H1 (cell line): Measurements from ENCODE around the gene CNNM3. TPM values are rescaled to one million over a fixed set of nuclear protein-coding genes. Genes with fewer than 3 reads are reported as not detected.

ENCODE experiments used
- CTCF ChIA-PET: fragments of 300-600 bp; sonication (Branson Sonifier 250); formaldehyde crosslinking; loops from one replicate; lab custom pipeline; 2021; ENCODE audit not compliant: partially characterized antibody; lab: Charles Lee
- POLR2A ChIA-PET: fragments of 300-600 bp; sonication (Branson Sonifier 250); formaldehyde crosslinking; loops from one replicate; lab custom pipeline; 2021; ENCODE audit warnings: inconsistent platforms; ENCODE audit not compliant: partially characterized antibody; lab: Charles Lee
- DNase-seq, 2 experiments: peaks; one replicate each; pipeline versions ENCODE4 v3.0.0 to v3.0.0-alpha.2; 2010 to 2022; ENCODE audit warnings: low spot score in 2 of 2, low read depth in 1 of 2, mixed read lengths in 1 of 2
- FAIRE-seq: peaks from 2 replicates; lab custom pipeline; 2011; peaks lifted over from hg19 to GRCh38; lab: Jason Lieb, UNC
- H2AFZ ChIP-seq: 2 replicates; pipeline ENCODE4 v1.8.1; 2012; ENCODE audit warnings: low read length, inconsistent platforms
- H2AK5ac ChIP-seq: 2 replicates; pipeline ENCODE4 v1.6.1; 2013; ENCODE audit warnings: low read depth, low read length
- H2BK120ac ChIP-seq: replicated peaks from 2 replicates; pipeline ENCODE3; 2013; ENCODE audit warnings: low read depth, low read length, inconsistent platforms
- H2BK12ac ChIP-seq: 2 replicates; pipeline ENCODE4 v1.6.1; 2013; ENCODE audit warnings: low read depth, low read length
- H2BK15ac ChIP-seq: 2 replicates; pipeline ENCODE4 v1.6.1; 2013; ENCODE audit warnings: low read length
- H2BK20ac ChIP-seq: 2 replicates; pipeline ENCODE4 v1.6.1; 2013; ENCODE audit warnings: low read length
- H2BK5ac ChIP-seq: 2 replicates; pipeline ENCODE4 v1.6.1; 2013; ENCODE audit warnings: low read depth, low read length
- H3K14ac ChIP-seq: 2 replicates; pipeline ENCODE4 v1.6.1; 2013; ENCODE audit warnings: inconsistent platforms; ENCODE audit not compliant: insufficient read length
- H3K18ac ChIP-seq: 2 replicates; pipeline ENCODE4 v1.6.1; 2013; ENCODE audit warnings: low read length; ENCODE audit errors: extremely low read depth
- H3K23ac ChIP-seq: 2 replicates; pipeline ENCODE4 v1.6.1; 2013; ENCODE audit warnings: inconsistent platforms; ENCODE audit not compliant: insufficient read length
- H3K23me2 ChIP-seq: 2 replicates; pipeline ENCODE4 v1.6.1; 2013; ENCODE audit warnings: low read depth, low read length
- H3K27ac ChIP-seq: 2 replicates; pipeline ENCODE4 v1.6.1; 2011; ENCODE audit warnings: low read depth, low read length, inconsistent platforms
- H3K27me3 ChIP-seq, 4 experiments: replicated peaks in 1 of 4; 1 replicate in 1 of 4; 2 replicates in 3 of 4; pipeline versions ENCODE4 v1.6.1 to v1.8.1; 2011 to 2013; ENCODE audit warnings: low read length in 3 of 4, mild to moderate bottlenecking in 3 of 4, inconsistent platforms in 2 of 4, mixed read lengths in 2 of 4, moderate library complexity in 1 of 4; ENCODE audit not compliant: control insufficient read depth in 3 of 4, insufficient read depth in 3 of 4; ENCODE audit errors: extremely low read depth in 1 of 4
- H3K36me3 ChIP-seq, 4 experiments: 2 replicates each; pipeline versions ENCODE4 v1.6.1 to v1.8.1; 2011 to 2013; ENCODE audit warnings: mild to moderate bottlenecking in 4 of 4, low read length in 3 of 4, moderate library complexity in 2 of 4, control low read depth in 1 of 4, inconsistent platforms in 1 of 4; ENCODE audit not compliant: insufficient read depth in 4 of 4, control insufficient read depth in 2 of 4
- H3K4ac ChIP-seq: replicated peaks from 2 replicates; pipeline ENCODE3; 2013; ENCODE audit warnings: low read length, low read depth, mixed read lengths, inconsistent platforms; ENCODE audit not compliant: insufficient read length
- H3K4me1 ChIP-seq, 4 experiments: replicated peaks in 1 of 4; 1 replicate in 1 of 4; 2 replicates in 3 of 4; pipeline versions ENCODE4 v1.6.1 to v1.8.1; 2011 to 2013; ENCODE audit warnings: low read length in 3 of 4, inconsistent platforms in 2 of 4, mixed read lengths in 1 of 4; ENCODE audit not compliant: insufficient read depth in 4 of 4, control insufficient read depth in 3 of 4
- H3K4me2 ChIP-seq, 2 experiments: 2 replicates each; pipeline versions ENCODE4 v1.6.1 to v1.8.1; 2011 to 2013; ENCODE audit warnings: low read depth in 2 of 2, low read length in 2 of 2, control low read depth in 1 of 2, inconsistent platforms in 1 of 2, mild to moderate bottlenecking in 1 of 2; ENCODE audit not compliant: insufficient read depth in 1 of 2
- H3K4me3 ChIP-seq, 4 experiments: fragments of 200-600, 300-600 bp in 1 of 4; sonication (generic), shearing (Covaris generic), sonication (Bioruptor Twin) in 1 of 4; 2 replicates each; pipeline versions ENCODE4 v1.5.1 to v1.8.1; 2011 to 2016; ENCODE audit warnings: low read length in 4 of 4, low read depth in 3 of 4, control low read depth in 2 of 4, inconsistent platforms in 2 of 4, mild to moderate bottlenecking in 2 of 4, mixed read lengths in 1 of 4, moderate library complexity in 1 of 4; ENCODE audit not compliant: insufficient read depth in 2 of 4; ENCODE audit errors: extremely low read depth in 1 of 4
- H3K56ac ChIP-seq: replicated peaks from 2 replicates; pipeline ENCODE3; 2013; ENCODE audit warnings: low read depth, mild to moderate bottlenecking, mixed read lengths, low read length, inconsistent platforms; ENCODE audit not compliant: insufficient read length
- H3K79me1 ChIP-seq: 2 replicates; pipeline ENCODE4 v1.6.1; 2013; ENCODE audit warnings: low read depth, low read length, control low read depth
- H3K79me2 ChIP-seq, 2 experiments: 2 replicates each; pipeline versions ENCODE4 v1.6.1 to v1.8.1; 2012 to 2013; ENCODE audit warnings: low read length in 2 of 2, mild to moderate bottlenecking in 2 of 2, inconsistent platforms in 1 of 2; ENCODE audit not compliant: insufficient read depth in 2 of 2, control insufficient read depth in 1 of 2
- H3K9ac ChIP-seq, 4 experiments: replicated peaks in 1 of 4; 1 replicate in 1 of 4; 2 replicates in 3 of 4; pipeline versions ENCODE4 v1.6.1 to v1.8.1; 2011 to 2013; ENCODE audit warnings: low read depth in 3 of 4, low read length in 3 of 4, control low read depth in 2 of 4, mild to moderate bottlenecking in 2 of 4, moderate library complexity in 2 of 4, inconsistent platforms in 1 of 4; ENCODE audit errors: extremely low read depth in 1 of 4
- H3K9me3 ChIP-seq, 2 experiments: 2 replicates each; pipeline versions ENCODE4 v1.6.1 to v1.8.1; 2012 to 2013; ENCODE audit warnings: mild to moderate bottlenecking in 2 of 2, moderate library complexity in 2 of 2, control low read depth in 1 of 2, inconsistent platforms in 1 of 2, low read depth in 1 of 2, low read length in 1 of 2, mixed read lengths in 1 of 2; ENCODE audit not compliant: insufficient read depth in 2 of 2
- H4K20me1 ChIP-seq, 2 experiments: replicated peaks in 1 of 2; 2 replicates each; pipeline versions ENCODE3 to v1.8.1; 2011 to 2013; ENCODE audit warnings: inconsistent platforms in 2 of 2, low read length in 2 of 2, mild to moderate bottlenecking in 1 of 2; ENCODE audit not compliant: insufficient read depth in 2 of 2, control insufficient read depth in 1 of 2
- H4K5ac ChIP-seq: 2 replicates; pipeline ENCODE4 v1.6.1; 2013; ENCODE audit warnings: low read length, low read depth, mixed read lengths, inconsistent platforms; ENCODE audit not compliant: insufficient read length
- H4K8ac ChIP-seq: 2 replicates; pipeline ENCODE4 v1.8.0; 2013; ENCODE audit warnings: mild to moderate bottlenecking, moderate library complexity, low read length, inconsistent platforms; ENCODE audit not compliant: insufficient read depth; ENCODE audit errors: extremely low read depth
- H4K91ac ChIP-seq: replicated peaks from 2 replicates; pipeline ENCODE3; 2013; ENCODE audit warnings: low read length, mixed read lengths, inconsistent platforms; ENCODE audit not compliant: insufficient read length
- ATF2 ChIP-seq: IDR thresholded peaks from 2 replicates; pipeline ENCODE4 v1.6.1; 2012; ENCODE audit warnings: low read length, inconsistent platforms
- BRCA1 ChIP-seq: IDR thresholded peaks from 2 replicates; pipeline ENCODE4 v1.6.1; 2012; ENCODE audit warnings: low read depth, low read length, improper control_type of control experiment
- EGR1 ChIP-seq: IDR thresholded peaks from 2 replicates; pipeline ENCODE4 v1.6.1; 2011; ENCODE audit warnings: low read depth, low read length, borderline replicate concordance
- EZH2 ChIP-seq: fragments of 200-600 bp; sonication (generic); IDR thresholded peaks from 2 replicates; pipeline ENCODE4 v1.7.1; 2012; ENCODE audit warnings: low read depth, mild to moderate bottlenecking, moderate library complexity, low read length, inconsistent platforms; ENCODE audit not compliant: severe bottlenecking
- HDAC6 ChIP-seq: IDR thresholded peaks from one replicate; pipeline ENCODE4 v1.7.1; 2012; ENCODE audit warnings: low read depth, mild to moderate bottlenecking, inconsistent platforms, low read length, moderate library complexity
- JUND ChIP-seq: IDR thresholded peaks from 2 replicates; pipeline ENCODE4 v1.6.1; 2011; ENCODE audit warnings: mild to moderate bottlenecking, improper control_type of control experiment, low read length
- KDM1A ChIP-seq: fragments of 200-600, 300-600 bp; sonication (generic); IDR thresholded peaks from 2 replicates; pipeline ENCODE4 v1.7.1; 2016; ENCODE audit warnings: mild to moderate bottlenecking, low read length, borderline replicate concordance
- MAX ChIP-seq: IDR thresholded peaks from 2 replicates; pipeline ENCODE4 v1.6.1; 2012; ENCODE audit warnings: inconsistent platforms
- NRF1 ChIP-seq: IDR thresholded peaks from 2 replicates; pipeline ENCODE4 v1.6.1; 2011; ENCODE audit warnings: mild to moderate bottlenecking, low read depth, low read length, improper control_type of control experiment
- POU5F1 ChIP-seq: IDR thresholded peaks from 2 replicates; pipeline ENCODE4 v1.6.1; 2011; ENCODE audit warnings: low read depth, mild to moderate bottlenecking, low read length, moderate library complexity
- RBBP5 ChIP-seq: IDR thresholded peaks from 2 replicates; pipeline ENCODE4 v1.7.1; 2012; ENCODE audit warnings: low read depth, mild to moderate bottlenecking, inconsistent platforms, low read length, moderate library complexity, borderline replicate concordance
- SIX5 ChIP-seq: IDR thresholded peaks from 2 replicates; pipeline ENCODE4 v1.6.1; 2011; ENCODE audit warnings: mild to moderate bottlenecking, low read depth, low read length
- SP4 ChIP-seq: IDR thresholded peaks from 2 replicates; pipeline ENCODE4 v1.6.1; 2012; ENCODE audit warnings: low read length, inconsistent platforms
- WGBS, 2 experiments: shearing (Covaris generic) in 1 of 2; methylation state at CpG; one replicate each; pipeline versions ENCODE4 v1.1.6 to v1.1.7; 2013 to 2015; ENCODE audit warnings: low lambda C conversion rate in 2 of 2, mixed read lengths in 2 of 2, inconsistent platforms in 1 of 2, low coverage in 1 of 2, missing lambda C conversion rate in 1 of 2; ENCODE audit not compliant: insufficient replicate concordance in 2 of 2, insufficient coverage in 1 of 2, insufficient read length in 1 of 2; ENCODE audit errors: extremely low coverage in 1 of 2, missing lambda C conversion rate in 1 of 2; 5-methylcytosine and 5-hydroxymethylcytosine counted together
- polyA plus RNA-seq, 7 experiments: library from polyadenylated mRNA; depleted of rRNA in 3 of 7; stranded (reverse) in 5 of 7; unstranded in 2 of 7; fragments of >200 nt in 5 of 7; fragments of 200-250 nt in 2 of 7; gene quantifications; 1 replicate in 5 of 7; 2 replicates in 1 of 7; 4 replicates in 1 of 7; pipeline versions ENCODE4 v1.2.1 to v1.2.3, GENCODE V29; 2011 to 2013; ENCODE audit warnings: missing spikeins in 2 of 7, mixed read lengths in 2 of 7
- total RNA-seq: library from RNA; stranded (reverse); fragmentation: NEBNext Ultra II Directional; extraction: Animal tissue kit (Norgen Biotek cat#: 25700); gene quantifications from 2 replicates; pipeline ENCODE4 v1.2.1, GENCODE V29; 2021

The CNNM3 gene
- total and polyA plus RNA-seq, 2 of the 8 experiments (the other 6 are each of a cell fraction or from before 2014, with no cell fraction given), result 29.1 to 29.2 TPM

- Histone ChIP-seq H3K36me3 (peaks cover 19 to 64% (median 34%) of the 10 kb centered on the region in 4 experiments), H4K20me1 (peaks cover 0 to 19% of the 10 kb centered on the region in 2 experiments), H3K56ac (no peak overlapping the region)
- no peak for TF ChIP-seq POU5F1
- TF ChIP-seq BRCA1, result no peak
- TF ChIP-seq ATF2, result no peak
- no peak for TF ChIP-seq RBBP5
- no peak for TF ChIP-seq EZH2
- no peak for TF ChIP-seq SP4
- no peak for TF ChIP-seq HDAC6
- no peak for TF ChIP-seq NRF1
- no peak for TF ChIP-seq SIX5
- TF ChIP-seq EGR1, result no peak
- TF ChIP-seq JUND, result no peak
- TF ChIP-seq KDM1A, result no peak
- no peak for TF ChIP-seq MAX
Observed at GRCh38 chr2:96828436-96828835, 12.4 kb downstream of the CNNM3 start.

More at GRCh38 chr2:96828436-96828835, 12.4 kb downstream of the CNNM3 start:
- no peak overlapping the region for H2BK20ac ChIP-seq
- no peaks in the 10 kb centered on the region for H3K27me3 ChIP-seq
- H3K9me3 ChIP-seq, result no peaks in the 10 kb centered on the region
- no peak overlapping the region for H3K27ac ChIP-seq
- ChIA-PET POLR2A (no interaction called here), CTCF (interaction anchor here (0.5 to 1.3 kb wide), 3 partner anchors 28 to 133 kb away, joined by 3 to 4 read pairs (median 4); no protein-coding TSS in a partner anchor)
- no peak overlapping the region for H3K4me2 ChIP-seq
- H4K8ac ChIP-seq, result no peak overlapping the region
- H3K14ac ChIP-seq, result no peak overlapping the region
- peaks cover 0 to 12% of the 10 kb centered on the region in 2 experiments; a peak in 2 of 4 replicates for H3K79me2 ChIP-seq
- no peak overlapping the region for H2BK5ac ChIP-seq
- H4K91ac ChIP-seq, result no peak overlapping the region
- no peak overlapping the region for H3K9ac ChIP-seq
- H2AFZ ChIP-seq, result no peak overlapping the region
- peaks cover 4% of the 10 kb centered on the region for H3K79me1 ChIP-seq
- 94% methylated on average over 14 of the region's 14 CpGs; no CpG with 5 or more reads in 1 of the 2 experiments for WGBS, 2 experiments
- H3K18ac ChIP-seq, result no peak overlapping the region
- no peak overlapping the region for H3K4me3 ChIP-seq
- no peak overlapping the region for H4K5ac ChIP-seq
- H2BK15ac ChIP-seq, result no peak overlapping the region
- no peak overlapping the region for H2BK120ac ChIP-seq
- H3K23ac ChIP-seq, result no peak overlapping the region
- DNase-seq (no peak), FAIRE-seq (no peak)
- H3K4ac ChIP-seq, result no peak overlapping the region
- peaks cover 3 to 18% (median 13%) of the 10 kb centered on the region in 4 experiments for H3K4me1 ChIP-seq
- no peak overlapping the region for H2BK12ac ChIP-seq
- H2AK5ac ChIP-seq, result no peak overlapping the region
- H3K23me2 ChIP-seq, result no peaks in the 10 kb centered on the region; the same call in 1 of the 2 replicates
